Parathyroid adenoma (tissue), 2 donors: ENCODE data around the gene UBE2D3.

Experiments
- H2AFZ ChIP-seq: fragments of 300-600 bp; sonication (generic); one replicate; pipeline ENCODE4 v1.7.0; 2017; ENCODE audit warnings: antibody characterized with exemption, mild to moderate bottlenecking
- H3K27ac ChIP-seq: fragments of 300-600 bp; sonication (generic); one replicate; pipeline ENCODE4 v1.7.0; 2017
- H3K27me3 ChIP-seq: fragments of 300-600 bp; sonication (generic); one replicate; pipeline ENCODE4 v1.7.0; 2017; ENCODE audit warnings: low read length; ENCODE audit not compliant: control insufficient read depth, insufficient read depth
- H3K36me3 ChIP-seq: fragments of 300-600 bp; sonication (generic); one replicate; pipeline ENCODE4 v1.7.0; 2017; ENCODE audit warnings: low read length; ENCODE audit not compliant: control insufficient read depth, insufficient read depth
- H3K4me1 ChIP-seq: fragments of 300-600 bp; sonication (generic); one replicate; pipeline ENCODE4 v1.7.0; 2017; ENCODE audit warnings: control low read depth
- H3K4me2 ChIP-seq: fragments of 300-600 bp; sonication (generic); one replicate; pipeline ENCODE4 v1.7.0; 2017; ENCODE audit warnings: low read length
- H3K4me3 ChIP-seq: fragments of 300-600 bp; sonication (generic); one replicate; pipeline ENCODE4 v1.7.0; 2017; ENCODE audit warnings: low read depth, low read length
- H3K79me2 ChIP-seq: fragments of 300-600 bp; sonication (generic); one replicate; pipeline ENCODE4 v1.7.0; 2017; ENCODE audit warnings: control low read depth
- H3K9ac ChIP-seq: fragments of 300-600 bp; sonication (generic); one replicate; pipeline ENCODE4 v1.7.0; 2017; ENCODE audit warnings: mild to moderate bottlenecking
- H3K9me3 ChIP-seq: fragments of 300-600 bp; sonication (generic); one replicate; pipeline ENCODE4 v1.7.0; 2017; ENCODE audit warnings: low read length; ENCODE audit not compliant: control insufficient read depth
- CTCF ChIP-seq: fragments of 300-600 bp; sonication (generic); IDR thresholded peaks from one replicate; pipeline ENCODE4 v1.7.0; 2017; ENCODE audit warnings: antibody characterized with exemption, mild to moderate bottlenecking
- donor health status: primary hyperparathyroidism.

Gene UBE2D3

GRCh38 chr4:102832667-102833066, 5.3 kb upstream of the UBE2D3 start:
- no peaks in the 10 kb centered on the region for H3K36me3 ChIP-seq
- H3K27ac ChIP-seq: no peak overlapping the region
- peaks cover 3% of the 10 kb centered on the region for H3K79me2 ChIP-seq
- H3K27me3 ChIP-seq: no peaks in the 10 kb centered on the region
- no peak for TF ChIP-seq CTCF
- peaks cover 2% of the 10 kb centered on the region for H3K4me1 ChIP-seq
- no peak overlapping the region for H3K4me3 ChIP-seq
- no peak overlapping the region for H3K4me2 ChIP-seq
- H3K9ac ChIP-seq: no peak overlapping the region
- H2AFZ ChIP-seq: no peak overlapping the region
- no peaks in the 10 kb centered on the region for H3K9me3 ChIP-seq

GRCh38 chr4:102832105-102832504, 4.8 kb upstream of the UBE2D3 start:
- no peak for TF ChIP-seq CTCF
- peaks cover 3% of the 10 kb centered on the region for H3K79me2 ChIP-seq
- H3K4me2 ChIP-seq: no peak overlapping the region
- H3K36me3 ChIP-seq: no peaks in the 10 kb centered on the region
- H3K4me1 ChIP-seq: peaks cover 2% of the 10 kb centered on the region
- H3K27me3 ChIP-seq: no peaks in the 10 kb centered on the region
- H3K9ac ChIP-seq: no peak overlapping the region
- no peak overlapping the region for H3K4me3 ChIP-seq
- H2AFZ ChIP-seq: no peak overlapping the region
- H3K27ac ChIP-seq: no peak overlapping the region
- H3K9me3 ChIP-seq: no peaks in the 10 kb centered on the region

GRCh38 chr4:102829803-102830202, 2.5 kb upstream of the UBE2D3 start:
- no peak overlapping the region for H2AFZ ChIP-seq
- peaks cover 2% of the 10 kb centered on the region for H3K4me1 ChIP-seq
- no peak overlapping the region for H3K4me3 ChIP-seq
- H3K4me2 ChIP-seq: no peak overlapping the region
- H3K27ac ChIP-seq: no peak overlapping the region
- H3K9ac ChIP-seq: no peak overlapping the region
- TF ChIP-seq CTCF: no peak
- H3K36me3 ChIP-seq: no peaks in the 10 kb centered on the region
- peaks cover 8% of the 10 kb centered on the region for H3K79me2 ChIP-seq
- no peaks in the 10 kb centered on the region for H3K9me3 ChIP-seq
- H3K27me3 ChIP-seq: no peaks in the 10 kb centered on the region

- Histone ChIP-seq H3K4me3 (peak overlapping the region; percentile 95), H3K79me2 (peaks cover 15% of the 10 kb centered on the region), H3K9me3 (no peaks in the 10 kb centered on the region), H3K27ac (peak overlapping the region; percentile 100), H3K4me2 (peak overlapping the region; percentile 96), H3K36me3 (no peaks in the 10 kb centered on the region), H2AFZ (peak overlapping the region; percentile 92), H3K27me3 (no peaks in the 10 kb centered on the region), H3K4me1 (peaks cover 2% of the 10 kb centered on the region), H3K9ac (peak overlapping the region; percentile 71)
- TF ChIP-seq CTCF: no peak
These were observed 1.1 kb upstream of the UBE2D3 start for GRCh38 chr4:102828497-102828808.

GRCh38 chr4:102827674-102828496, 534 bp upstream of the UBE2D3 start:
- H3K36me3 ChIP-seq: no peaks in the 10 kb centered on the region
- peak overlapping the region; percentile 100 for H3K27ac ChIP-seq
- H3K9ac ChIP-seq: peak overlapping the region; percentile 95
- H3K79me2 ChIP-seq: peaks cover 21% of the 10 kb centered on the region
- peak overlapping the region; percentile 96 for H3K4me2 ChIP-seq
- peak overlapping the region; percentile 92 for H2AFZ ChIP-seq
- peak; percentile 4 for TF ChIP-seq CTCF
- H3K27me3 ChIP-seq: no peaks in the 10 kb centered on the region
- H3K4me3 ChIP-seq: peak overlapping the region; percentile 95
- H3K9me3 ChIP-seq: no peaks in the 10 kb centered on the region
- peaks cover 2% of the 10 kb centered on the region for H3K4me1 ChIP-seq
